PC-9 (cell line): ENCODE results near the gene AP1G2.

Experiments used
- CTCF ChIP-seq: fragments of 200-600 bp; sonication (generic); conservative IDR thresholded peaks from 2 replicates; pipeline ENCODE4 v1.6.1; 2017; ENCODE audit warnings: mixed run types, antibody characterized with exemption, mild to moderate bottlenecking, moderate library complexity
- EZH2 ChIP-seq: fragments of 200-600 bp; sonication (generic); IDR thresholded peaks from 2 replicates; pipeline ENCODE4 v1.8.0; 2017; ENCODE audit warnings: antibody characterized with exemption, low read depth

DNA sequence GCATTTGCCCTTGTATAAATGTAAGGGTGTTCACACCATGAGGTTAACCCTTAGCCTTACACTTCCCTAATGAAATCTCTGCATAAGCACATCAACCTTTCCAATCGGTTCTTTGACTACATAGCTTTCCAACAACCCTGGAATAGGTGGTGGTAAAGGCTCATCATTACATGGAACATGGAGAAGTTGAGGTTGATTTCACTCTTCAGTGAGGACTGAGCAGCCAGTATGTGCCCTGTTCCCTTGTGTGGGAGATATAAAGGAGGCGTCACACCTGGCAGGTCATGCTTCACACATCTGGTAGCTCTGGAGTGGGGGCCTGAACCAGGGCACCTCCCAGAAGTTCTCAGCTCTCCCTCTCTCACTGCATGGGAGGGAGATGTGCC lies 32.7 kb upstream of the AP1G2 start:
- TF ChIP-seq CTCF (no peak), EZH2 (no peak)
